Muscle of back (tissue), 11 donors: Measurements from ENCODE around the gene KLF17. TPM values are rescaled to one million over a fixed set of nuclear protein-coding genes. Genes with fewer than 3 reads are reported as not detected.

ENCODE experiments used
- DNase-seq, 3 donors: peaks; one replicate each; pipeline versions ENCODE4 v3.0.0 to v3.0.0-alpha.2; 2013
- polyA plus RNA-seq, 10 donors: library from polyadenylated mRNA; unstranded; fragments of 120-200 nt; gene quantifications; one replicate each; pipeline ENCODE4 v1.2.1, GENCODE V29; 2013; ENCODE audit not compliant: insufficient read length in 10 of 10

Gene KLF17
- polyA plus RNA-seq, 10 donors, result 0.09 to 0.36 (median 0.13) TPM; not detected in 3

GRCh38 chr1:44151808-44152207 lies 33.2 kb downstream of the KLF17 start:
- DNase-seq, result no peak

- no peak for DNase-seq
Observed at GRCh38 chr1:44152692-44153091, 34.1 kb downstream of the KLF17 start.

- no peak for DNase-seq
Observed at GRCh38 chr1:44154049-44154448, 35.4 kb downstream of the KLF17 start.

GRCh38 chr1:44157903-44158302 lies 39.3 kb downstream of the KLF17 start:
- no peak for DNase-seq

- no peak for DNase-seq
Observed at GRCh38 chr1:44158871-44159270, 40.2 kb downstream of the KLF17 start.

GRCh38 chr1:44161546-44161945 lies 42.9 kb downstream of the KLF17 start:
- no peak for DNase-seq

GRCh38 chr1:44168520-44169098 lies 50.0 kb downstream of the KLF17 start:
- no peak for DNase-seq

- no peak for DNase-seq
Observed at GRCh38 chr1:44170281-44170823, 51.7 kb downstream of the KLF17 start.

GRCh38 chr1:44174630-44175029 lies 56.0 kb downstream of the KLF17 start:
- DNase-seq, result no peak

Other genes starting within 250 kb of the KLF17 start
- 1 to 10 TPM in 6 of 10 donors, under 1 TPM in 4; 0.29 to 2.7 (median 1.1) TPM for gene ARTN, start 185.0 kb upstream of the KLF17 start, polyA plus RNA-seq
- gene IPO13, start 171.9 kb upstream of the KLF17 start, polyA plus RNA-seq, result 10 to 100 TPM; 19.4 to 32.2 (median 23.8) TPM
- gene DPH2, start 148.8 kb upstream of the KLF17 start, polyA plus RNA-seq, result 10 to 100 TPM; 13.7 to 19.3 (median 18.2) TPM
- gene ATP6V0B, start 143.9 kb upstream of the KLF17 start, polyA plus RNA-seq, result 10 to 100 TPM; 40.0 to 52.8 (median 48.9) TPM
- 10 to 100 TPM; 36.4 to 65.4 (median 42.9) TPM for gene B4GALT2, start 139.6 kb upstream of the KLF17 start, polyA plus RNA-seq
- gene CCDC24, start 127.2 kb upstream of the KLF17 start, polyA plus RNA-seq, result 1 to 10 TPM in 5 of 10 donors, under 1 TPM in 5; 0.56 to 1.6 (median 0.98) TPM
- 1 to 10 TPM; 2.0 to 5.5 (median 3.8) TPM for gene SLC6A9, start 87.4 kb upstream of the KLF17 start, polyA plus RNA-seq
- not detected for gene KLF18, start 22.8 kb downstream of the KLF17 start, polyA plus RNA-seq
- 10 to 100 TPM; 30.6 to 43.0 (median 36.4) TPM for gene DMAP1, start 94.7 kb downstream of the KLF17 start, polyA plus RNA-seq
- gene ERI3, start 236.4 kb downstream of the KLF17 start, polyA plus RNA-seq, result 10 to 100 TPM; 40.7 to 55.2 (median 46.2) TPM